SH-SY5Y (cell line): ENCODE results near the gene NCAN.

Source experiments
- GATA2 ChIP-seq: IDR thresholded peaks from 2 replicates; pipeline ENCODE4 v1.6.1; 2011; ENCODE audit warnings: mild to moderate bottlenecking, low read depth, low read length
- GATA3 ChIP-seq: IDR thresholded peaks from 2 replicates; pipeline ENCODE4 v1.6.1; 2011; ENCODE audit warnings: low read depth, mild to moderate bottlenecking, low read length, moderate library complexity

DNA sequence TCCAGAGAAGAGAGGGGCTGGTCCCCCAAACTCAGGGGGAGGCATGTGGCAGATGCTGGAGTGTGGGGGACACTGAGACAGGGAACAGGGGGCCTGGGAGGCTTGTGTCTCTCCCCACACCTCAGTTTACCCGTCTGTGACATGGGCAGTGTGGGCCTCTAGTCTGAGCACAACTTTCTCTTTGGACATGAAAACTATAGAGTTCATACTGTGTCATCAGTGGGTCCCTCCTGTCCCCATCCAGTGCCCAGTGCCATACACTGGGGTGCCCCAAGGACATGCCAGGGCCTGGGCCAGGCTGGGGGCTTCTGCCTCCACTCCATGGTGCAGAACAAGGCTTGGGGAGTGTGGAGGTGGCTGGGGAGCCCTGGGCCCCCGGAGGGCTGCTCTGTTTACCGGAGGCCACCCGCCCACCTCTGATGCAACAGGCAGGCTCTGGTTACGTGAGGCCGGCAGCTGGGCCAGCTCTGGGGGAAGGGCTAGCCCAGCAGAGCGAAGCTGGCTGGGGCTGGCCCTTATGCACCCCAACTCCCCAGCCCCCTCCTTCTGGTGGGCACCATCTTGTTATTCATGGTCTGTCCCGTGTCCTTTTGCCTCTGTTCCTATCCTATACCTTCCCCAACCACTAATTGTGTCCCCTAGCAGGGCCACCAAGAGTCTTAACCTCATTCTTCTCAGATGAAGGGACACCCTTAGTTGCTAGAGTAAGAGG lies 39.8 kb upstream of the NCAN start:
- TF ChIP-seq GATA3, result no peak
- TF ChIP-seq GATA2, result no peak
